Measurements from ENCODE around the gene EGF.

GRCh38 chr4:110014233-110014632 lies 101.5 kb downstream of the EGF start:
- TF ChIP-seq CTCF (IDR thresholded peaks at IDR 0.05; ENCODE audit: low read length) (no peak), EZH2 (IDR thresholded peaks at IDR 0.05; ENCODE audit: borderline replicate concordance, low read length) (no peak)

All from OCI-LY1 (cell line).